ENCODE results near the gene HECW1.

DNA sequence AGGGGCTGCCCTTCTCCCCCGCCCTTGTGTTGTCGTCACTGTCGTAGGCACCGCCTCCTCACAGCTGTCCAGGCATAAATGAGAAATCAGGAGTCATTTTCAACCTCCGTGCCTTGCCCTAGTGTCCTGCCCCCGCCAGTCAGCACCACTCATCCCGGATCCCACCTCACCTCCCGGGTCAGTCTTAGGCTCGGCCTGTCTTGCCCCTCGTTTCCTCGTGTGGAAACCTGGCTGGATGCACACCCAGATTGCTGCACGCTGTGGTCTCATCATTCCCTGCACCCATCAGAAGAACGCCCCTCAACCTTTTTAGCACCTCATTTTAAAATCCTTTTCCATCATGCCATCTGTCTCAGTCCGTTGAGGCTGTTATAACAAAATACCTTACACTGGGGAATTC, 213.1 kb downstream of the HECW1 start:
- TF ChIP-seq, protein P1, sequence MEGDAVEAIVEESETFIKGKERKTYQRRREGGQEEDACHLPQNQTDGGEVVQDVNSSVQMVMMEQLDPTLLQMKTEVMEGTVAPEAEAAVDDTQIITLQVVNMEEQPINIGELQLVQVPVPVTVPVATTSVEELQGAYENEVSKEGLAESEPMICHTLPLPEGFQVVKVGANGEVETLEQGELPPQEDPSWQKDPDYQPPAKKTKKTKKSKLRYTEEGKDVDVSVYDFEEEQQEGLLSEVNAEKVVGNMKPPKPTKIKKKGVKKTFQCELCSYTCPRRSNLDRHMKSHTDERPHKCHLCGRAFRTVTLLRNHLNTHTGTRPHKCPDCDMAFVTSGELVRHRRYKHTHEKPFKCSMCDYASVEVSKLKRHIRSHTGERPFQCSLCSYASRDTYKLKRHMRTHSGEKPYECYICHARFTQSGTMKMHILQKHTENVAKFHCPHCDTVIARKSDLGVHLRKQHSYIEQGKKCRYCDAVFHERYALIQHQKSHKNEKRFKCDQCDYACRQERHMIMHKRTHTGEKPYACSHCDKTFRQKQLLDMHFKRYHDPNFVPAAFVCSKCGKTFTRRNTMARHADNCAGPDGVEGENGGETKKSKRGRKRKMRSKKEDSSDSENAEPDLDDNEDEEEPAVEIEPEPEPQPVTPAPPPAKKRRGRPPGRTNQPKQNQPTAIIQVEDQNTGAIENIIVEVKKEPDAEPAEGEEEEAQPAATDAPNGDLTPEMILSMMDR (conservative IDR thresholded peaks at IDR 0.05 in 1 of 2, IDR thresholded peaks at IDR 0.05 in 1 of 2; ENCODE audit: extremely low read depth in 1 of 2, insufficient read depth in 1 of 2, low read depth in 1 of 2, low read length in 2 of 2) = no peak
- TF ChIP-seq EZH2 (IDR thresholded peaks at IDR 0.05; ENCODE audit: borderline replicate concordance, low read length) = no peak

All from mammary epithelial cell (primary cell).